Cardiac muscle cell (in vitro differentiated cells and primary cell): ENCODE data around the gene ATXN7L3. TPM values are rescaled to one million over a fixed set of nuclear protein-coding genes. Genes with fewer than 3 reads are reported as not detected.

Source experiments
- DNase-seq, 2 donors: peaks; one replicate each; pipeline versions ENCODE4 v3.0.0 to v3.0.0-alpha.2; 2010 to 2017; ENCODE audit warnings: low read depth in 1 of 2, low spot score in 1 of 2
- H3K27ac ChIP-seq: fragments of 200-600 bp; sonication (generic); 2 replicates; pipeline ENCODE4 v1.5.1; 2016
- H3K27me3 ChIP-seq: fragments of 200-600 bp; sonication (generic); 2 replicates; pipeline ENCODE4 v1.6.0; 2016; ENCODE audit warnings: control low read depth
- H3K36me3 ChIP-seq: fragments of 200-600 bp; sonication (generic); 2 replicates; pipeline ENCODE4 v1.5.1; 2016; ENCODE audit warnings: control low read depth
- H3K4me1 ChIP-seq: fragments of 200-600 bp; sonication (generic); 2 replicates; pipeline ENCODE4 v1.8.1; 2017; ENCODE audit warnings: low read depth, mild to moderate bottlenecking, mixed run types
- H3K4me3 ChIP-seq: fragments of 200-600 bp; sonication (generic); 2 replicates; pipeline ENCODE4 v1.5.1; 2016; ENCODE audit warnings: mild to moderate bottlenecking
- H3K9me3 ChIP-seq: fragments of 200-600 bp; sonication (generic); 2 replicates; pipeline ENCODE4 v1.5.1; 2017; ENCODE audit warnings: low read depth, mild to moderate bottlenecking, control low read depth
- CTCF ChIP-seq: IDR thresholded peaks from 2 replicates; pipeline ENCODE4 v1.5.1; 2012; ENCODE audit warnings: low read depth, mild to moderate bottlenecking, low read length
- polyA plus RNA-seq: library from polyadenylated mRNA; unstranded; fragments of >200 nt; fragmentation: Nextera tagmentation; extraction: Ambion mirVana; gene quantifications from 2 replicates; pipeline ENCODE4 v1.2.1, GENCODE V29; 2016
- total RNA-seq: library from RNA; depleted of rRNA; stranded (reverse); fragments of >200 nt; gene quantifications from 2 replicates; pipeline ENCODE4 v1.2.3, GENCODE V29; 2016

Gene ATXN7L3
- total and polyA plus RNA-seq, 2 experiments from 2014 or later = 24.7 to 91.0 TPM

DNA sequence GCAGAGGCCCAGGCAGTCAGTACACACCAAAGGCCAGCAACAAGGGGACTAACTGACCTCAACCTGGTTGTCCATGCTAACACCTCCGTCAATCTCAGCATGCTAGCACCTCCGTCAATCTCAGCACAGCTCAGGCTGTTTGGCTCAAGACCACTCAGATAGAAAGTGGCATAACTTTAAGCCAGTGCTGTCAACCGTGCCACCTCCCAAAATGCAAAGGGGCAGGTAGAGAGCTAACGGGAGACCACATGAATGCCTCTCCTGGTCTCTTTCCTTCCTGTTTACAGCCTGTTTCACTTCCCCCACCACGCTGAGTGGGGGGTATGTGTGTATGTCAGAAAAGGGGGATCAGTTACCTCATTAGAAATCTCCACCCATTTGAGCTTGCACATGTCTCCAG, 16.5 kb upstream of the ATXN7L3 start:
- Histone ChIP-seq H3K27me3 (no peaks in the 10 kb centered on the region), H3K36me3 (peaks cover 30% of the 10 kb centered on the region), H3K4me1 (peaks cover 9% of the 10 kb centered on the region), H3K9me3 (no peaks in the 10 kb centered on the region), H3K27ac (no peak overlapping the region), H3K4me3 (no peak overlapping the region)
- DNase-seq = no peak
- no peak for TF ChIP-seq CTCF

GRCh38 chr17:44214896-44215295, 15.2 kb upstream of the ATXN7L3 start:
- no peaks in the 10 kb centered on the region for H3K9me3 ChIP-seq
- TF ChIP-seq CTCF = no peak
- H3K4me3 ChIP-seq = no peak overlapping the region
- no peaks in the 10 kb centered on the region for H3K27me3 ChIP-seq
- peaks cover 30% of the 10 kb centered on the region for H3K36me3 ChIP-seq
- peaks cover 9% of the 10 kb centered on the region for H3K4me1 ChIP-seq
- DNase-seq = no peak
- H3K27ac ChIP-seq = no peak overlapping the region

DNA sequence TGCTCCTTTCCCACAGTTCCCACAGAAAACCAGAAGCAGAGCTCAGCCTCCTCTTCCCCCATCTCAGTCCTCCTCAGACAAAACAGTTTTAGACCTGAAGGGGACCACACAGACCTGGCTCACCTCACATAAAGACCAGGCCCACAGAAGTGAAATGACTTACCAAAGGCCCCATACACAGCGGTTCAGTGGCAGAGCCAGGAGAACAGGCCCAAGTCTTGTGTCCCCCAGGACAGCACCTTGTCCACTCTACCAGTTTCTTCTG, 14.5 kb upstream of the ATXN7L3 start:
- H3K4me1 ChIP-seq = peaks cover 9% of the 10 kb centered on the region
- peaks cover 33% of the 10 kb centered on the region for H3K36me3 ChIP-seq
- H3K27ac ChIP-seq = no peak overlapping the region
- DNase-seq = no peak
- no peak overlapping the region for H3K4me3 ChIP-seq
- H3K27me3 ChIP-seq = no peaks in the 10 kb centered on the region
- no peak for TF ChIP-seq CTCF
- no peaks in the 10 kb centered on the region for H3K9me3 ChIP-seq

DNA sequence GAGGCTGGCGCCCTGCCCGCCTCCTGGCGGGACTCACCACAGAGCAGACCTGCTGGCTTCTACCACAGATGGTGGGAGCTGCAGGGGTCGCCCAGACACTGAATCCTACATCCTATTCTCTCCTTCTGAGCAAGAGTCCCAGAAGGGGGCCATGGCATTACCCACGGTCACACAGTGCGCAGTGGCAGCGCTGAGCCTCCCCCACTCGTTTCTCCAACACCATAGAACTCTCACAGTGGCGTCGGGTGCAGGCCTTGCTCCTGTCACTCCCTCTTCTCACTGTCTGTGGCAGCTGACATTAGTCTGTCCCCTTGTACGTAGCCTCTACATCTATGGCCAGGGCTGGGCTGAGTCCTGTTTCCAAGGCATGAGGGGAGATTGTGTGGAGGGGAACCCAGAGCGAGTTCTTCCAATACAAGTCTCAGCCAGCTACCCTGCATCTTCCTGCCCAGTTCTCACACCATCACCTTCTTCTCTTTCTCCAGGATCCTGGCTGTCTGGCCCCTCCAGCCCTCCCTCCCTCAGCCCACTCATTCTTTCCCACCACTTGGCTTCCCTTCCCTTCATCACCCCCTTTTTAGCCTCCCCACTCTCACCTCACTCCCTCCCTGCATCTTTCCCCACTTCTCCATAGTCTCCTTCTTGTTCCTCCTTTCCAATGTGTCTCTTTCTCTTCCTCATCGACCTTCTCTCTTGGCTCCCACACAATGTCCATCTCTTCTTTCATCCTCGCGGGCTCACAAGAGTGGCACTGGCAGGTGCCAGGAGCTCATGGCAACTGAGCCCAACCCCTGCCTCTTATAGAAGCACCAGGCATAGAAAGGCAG, 13.9 kb upstream of the ATXN7L3 start:
- no peaks in the 10 kb centered on the region for H3K27me3 ChIP-seq
- no peak overlapping the region for H3K27ac ChIP-seq
- no peak overlapping the region for H3K4me3 ChIP-seq
- no peak for TF ChIP-seq CTCF
- H3K36me3 ChIP-seq = peaks cover 38% of the 10 kb centered on the region
- no peaks in the 10 kb centered on the region for H3K9me3 ChIP-seq
- no peak for DNase-seq
- H3K4me1 ChIP-seq = peaks cover 9% of the 10 kb centered on the region

GRCh38 chr17:44212507-44213402, 13.1 kb upstream of the ATXN7L3 start:
- Histone ChIP-seq H3K4me3 (no peak overlapping the region), H3K27me3 (no peaks in the 10 kb centered on the region), H3K27ac (no peak overlapping the region), H3K4me1 (peaks cover 6% of the 10 kb centered on the region), H3K36me3 (peaks cover 43% of the 10 kb centered on the region), H3K9me3 (no peaks in the 10 kb centered on the region)
- TF ChIP-seq CTCF = no peak
- no peak for DNase-seq
